Measurements from ENCODE around the gene PRRG2.
"Not testable (repeated sequence)": the region's sequence is repeated elsewhere in the genome, so short reads cannot be mapped to it uniquely, and the experiment has no call there.

The PRRG2 gene

DNA sequence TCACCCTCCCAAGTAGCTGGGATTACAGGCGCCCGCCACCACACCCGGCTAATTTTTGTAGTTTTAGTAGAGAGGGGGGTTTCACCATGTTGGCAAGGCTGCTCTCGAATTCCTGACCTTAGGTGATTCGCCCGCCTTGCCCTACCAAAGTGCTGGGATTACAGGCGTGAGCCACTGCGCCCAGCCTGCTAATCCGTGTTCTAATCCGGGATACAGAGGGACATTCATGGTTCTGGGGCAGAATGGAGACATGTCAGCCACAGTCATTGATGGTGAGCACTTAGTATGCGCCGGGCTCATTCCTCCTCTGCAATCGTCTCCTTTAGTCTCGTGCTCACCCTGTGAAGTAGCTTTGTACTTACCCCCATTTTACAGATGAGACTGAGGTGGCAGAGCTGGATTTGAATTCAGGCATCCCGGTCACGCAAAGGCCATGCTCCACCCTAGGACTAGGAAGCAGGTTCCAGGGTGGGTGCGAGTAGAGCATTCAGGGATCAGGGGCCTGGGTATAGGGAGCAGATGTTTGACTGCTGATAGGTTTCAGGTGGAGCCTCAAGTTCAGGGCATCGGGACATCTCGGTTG lies 50.6 kb downstream of the PRRG2 start:
- no peak for TF ChIP-seq SPI1 (IDR thresholded peaks at IDR 0.05; ENCODE audit: low read depth, low read length)
- TF ChIP-seq PAX5 (IDR thresholded peaks at IDR 0.05; ENCODE audit: insufficient read depth, low read length, severe bottlenecking): no peak
- TF ChIP-seq POU2F2 (IDR thresholded peaks at IDR 0.05; ENCODE audit: low read depth, low read length): no peak
- no peak for DNase-seq (ENCODE audit: insufficient read length, low spot score)
- no peak for FAIRE-seq

DNA sequence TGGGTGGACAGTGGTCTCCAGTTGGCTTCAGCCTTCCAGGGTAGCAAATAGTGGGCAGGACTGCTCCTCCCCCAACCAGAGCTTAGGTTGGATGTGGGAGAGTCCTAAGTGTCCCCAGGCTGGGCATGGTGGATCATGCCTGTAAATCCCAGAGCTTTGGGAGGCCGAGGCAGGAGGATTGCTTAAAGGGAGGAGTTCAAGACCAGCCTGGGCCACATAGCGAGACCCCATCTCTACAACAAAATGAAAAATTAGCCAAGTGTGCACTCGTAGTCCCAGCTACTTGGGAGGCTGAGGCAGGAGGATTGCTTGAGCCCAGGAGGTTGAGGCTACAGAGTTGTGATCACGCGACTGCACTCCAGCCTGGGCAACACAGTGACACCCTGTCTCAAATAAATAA lies 51.5 kb downstream of the PRRG2 start:
- FAIRE-seq (no peak), DNase-seq (ENCODE audit: insufficient read length, low spot score) (no peak)
- no peak for TF ChIP-seq POLR2AphosphoS5 (IDR thresholded peaks at IDR 0.05; ENCODE audit: low read depth, low read length)
- no peak for TF ChIP-seq TAF1 (IDR thresholded peaks at IDR 0.05; ENCODE audit: low read depth, low read length)
- no peak for TF ChIP-seq POU2F2 (IDR thresholded peaks at IDR 0.05; ENCODE audit: low read depth, low read length)
- TF ChIP-seq SPI1 (IDR thresholded peaks at IDR 0.05; ENCODE audit: low read depth, low read length): no peak
- TF ChIP-seq PAX5 (IDR thresholded peaks at IDR 0.05; ENCODE audit: insufficient read depth, low read length, severe bottlenecking): no peak
- TF ChIP-seq POLR2A (IDR thresholded peaks at IDR 0.05; ENCODE audit: low read depth, low read length): no peak

DNA sequence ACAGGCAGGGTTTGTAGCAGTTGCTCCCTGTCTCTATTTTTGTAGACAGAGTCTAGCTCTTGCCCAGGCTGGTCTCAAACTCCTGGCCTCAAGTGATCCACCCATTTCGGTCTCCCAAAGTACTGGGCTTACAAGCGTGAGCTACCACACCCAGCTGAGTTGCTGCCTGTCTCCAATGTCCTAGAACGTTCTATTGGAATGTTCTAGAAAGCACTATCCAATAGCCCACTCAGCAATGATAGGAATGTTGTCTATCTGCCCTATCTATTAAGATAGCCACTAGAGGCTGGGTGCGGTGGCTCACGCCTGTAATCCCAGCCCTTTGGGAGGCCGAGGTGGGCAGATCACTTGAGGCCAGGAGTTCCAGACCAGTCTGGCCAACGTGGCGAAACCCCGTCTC lies 52.2 kb downstream of the PRRG2 start:
- DNase-seq (ENCODE audit: insufficient read length, low spot score); FAIRE-seq: not testable (repeated sequence)

DNA sequence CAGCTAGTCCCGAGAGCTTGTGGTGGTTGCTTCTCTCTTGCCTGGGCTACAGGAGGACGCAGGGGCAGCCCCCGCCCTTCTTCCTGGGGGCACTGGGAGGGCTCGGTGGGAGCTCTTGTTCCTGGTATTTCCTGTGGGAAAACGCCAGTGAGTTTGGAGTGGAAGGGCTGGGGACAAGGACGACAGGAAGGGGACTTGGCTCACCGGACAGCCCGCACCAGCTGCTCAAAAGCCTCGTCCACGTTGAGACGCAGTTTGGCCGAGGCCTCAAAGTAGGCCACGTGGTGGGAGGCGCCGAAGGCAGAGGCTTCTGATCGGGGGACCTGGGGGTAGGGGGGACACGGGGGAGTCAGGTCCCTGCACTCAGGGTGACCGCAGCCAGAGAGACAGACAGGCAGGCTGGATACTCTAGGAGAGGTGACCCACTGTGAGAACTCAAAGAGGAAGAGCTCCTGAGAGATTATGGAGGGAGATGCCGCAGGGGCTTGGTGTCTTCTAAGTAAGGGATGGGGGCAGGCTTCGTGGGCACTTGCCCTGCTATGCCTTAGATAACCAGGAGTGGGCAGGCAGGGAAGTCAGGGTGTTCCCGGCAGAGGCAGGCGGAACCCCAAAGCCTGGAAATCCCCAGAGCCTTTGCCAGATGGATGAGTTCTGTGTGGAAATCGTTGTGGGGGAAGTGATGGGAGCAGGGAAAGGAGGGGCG lies 54.6 kb downstream of the PRRG2 start:
- TF ChIP-seq POLR2A (IDR thresholded peaks at IDR 0.05; ENCODE audit: low read depth, low read length): no peak
- no peak for FAIRE-seq
- no peak for DNase-seq (ENCODE audit: insufficient read length, low spot score)

DNA sequence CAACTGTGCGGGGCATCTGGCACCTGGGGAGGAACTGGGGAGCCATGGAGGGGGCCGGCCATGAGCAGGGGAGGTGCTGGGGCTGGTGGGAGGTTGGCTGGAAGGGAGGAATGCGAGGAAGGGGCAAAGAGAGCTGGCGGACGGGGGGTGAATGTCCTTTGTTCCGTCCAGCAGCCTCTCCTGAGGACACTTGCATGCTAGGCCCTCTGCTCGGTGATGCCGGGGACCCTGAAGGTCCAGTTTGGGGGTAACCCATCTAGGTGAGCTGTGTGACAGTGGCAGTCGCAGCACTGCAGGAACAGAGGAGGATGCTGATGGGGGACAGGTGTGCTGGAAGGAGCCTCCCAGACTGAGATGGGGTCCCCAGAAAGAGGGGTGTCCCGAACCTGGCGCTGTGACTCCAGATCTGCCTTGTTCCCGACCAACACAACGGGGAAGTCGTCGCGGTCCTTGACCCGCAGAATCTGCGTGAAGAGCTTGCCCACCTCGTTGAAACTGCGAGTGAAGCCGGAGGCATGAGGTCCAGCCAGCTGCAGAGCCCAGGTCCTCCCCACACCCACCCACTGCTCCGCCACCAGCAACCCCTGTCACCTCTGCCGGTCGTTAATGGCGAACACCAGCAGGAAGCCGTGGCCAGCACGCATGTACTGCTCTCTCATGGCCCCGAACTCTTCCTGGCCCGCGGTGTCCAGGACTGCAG lies 55.3 kb downstream of the PRRG2 start:
- no peak for DNase-seq (ENCODE audit: insufficient read length, low spot score)
- no peak for TF ChIP-seq SPI1 (IDR thresholded peaks at IDR 0.05; ENCODE audit: low read depth, low read length)
- FAIRE-seq: no peak

DNA sequence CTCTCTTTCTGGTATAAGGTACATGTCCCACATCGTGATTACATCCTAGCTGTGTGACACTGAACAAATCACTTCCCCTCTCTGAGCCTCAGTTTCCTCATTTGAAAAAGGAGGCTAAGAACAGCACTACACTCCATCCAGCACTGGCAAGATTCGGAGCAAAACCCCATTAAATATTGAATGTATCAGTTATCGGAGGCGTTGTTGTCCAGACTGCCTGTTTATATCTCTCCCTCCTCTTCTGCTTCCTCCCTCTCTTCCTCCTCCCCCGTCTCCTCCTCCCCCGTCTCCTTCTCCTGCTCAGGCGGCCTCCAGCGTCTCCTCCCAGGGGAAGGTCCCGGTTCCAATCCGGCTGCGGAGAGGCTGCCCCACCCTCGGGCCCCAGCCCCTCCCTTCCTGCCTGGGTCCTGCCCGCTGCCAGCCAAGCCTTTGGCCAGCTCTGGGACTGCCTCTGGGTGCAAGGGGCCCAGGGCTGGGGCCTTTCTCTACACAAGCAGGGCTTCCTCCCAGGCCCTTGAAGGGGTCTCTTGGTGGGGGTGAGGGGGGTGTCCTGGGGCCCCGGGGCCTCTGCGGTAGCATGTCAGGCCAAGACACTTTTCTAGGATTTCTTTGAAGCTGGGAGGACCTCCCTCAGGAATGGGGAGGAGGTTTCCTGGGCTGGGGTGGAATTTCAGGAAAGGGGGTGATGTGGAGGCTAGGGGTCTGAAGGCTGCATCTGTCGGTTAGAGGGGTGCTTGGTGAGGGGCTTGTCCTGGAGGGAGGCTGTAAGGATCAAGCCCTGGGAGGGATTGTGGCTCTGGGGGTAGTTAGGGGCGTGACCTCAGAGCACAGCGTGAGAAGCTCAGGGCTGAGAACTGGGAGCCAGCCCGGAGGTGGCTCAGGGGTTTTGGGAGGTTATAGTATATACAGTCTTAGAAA lies 57.0 kb downstream of the PRRG2 start:
- TF ChIP-seq POU2F2 (IDR thresholded peaks at IDR 0.05; ENCODE audit: low read depth, low read length) (no peak), PAX5 (IDR thresholded peaks at IDR 0.05; ENCODE audit: insufficient read depth, low read length, severe bottlenecking) (no peak), SPI1 (IDR thresholded peaks at IDR 0.05; ENCODE audit: low read depth, low read length) (no peak), TAF1 (IDR thresholded peaks at IDR 0.05; ENCODE audit: low read depth, low read length) (no peak), POLR2AphosphoS5 (IDR thresholded peaks at IDR 0.05; ENCODE audit: low read depth, low read length) (no peak), POLR2A (IDR thresholded peaks at IDR 0.05; ENCODE audit: low read depth, low read length) (no peak)
- DNase-seq (ENCODE audit: insufficient read length, low spot score) (no peak), FAIRE-seq (no peak)

DNA sequence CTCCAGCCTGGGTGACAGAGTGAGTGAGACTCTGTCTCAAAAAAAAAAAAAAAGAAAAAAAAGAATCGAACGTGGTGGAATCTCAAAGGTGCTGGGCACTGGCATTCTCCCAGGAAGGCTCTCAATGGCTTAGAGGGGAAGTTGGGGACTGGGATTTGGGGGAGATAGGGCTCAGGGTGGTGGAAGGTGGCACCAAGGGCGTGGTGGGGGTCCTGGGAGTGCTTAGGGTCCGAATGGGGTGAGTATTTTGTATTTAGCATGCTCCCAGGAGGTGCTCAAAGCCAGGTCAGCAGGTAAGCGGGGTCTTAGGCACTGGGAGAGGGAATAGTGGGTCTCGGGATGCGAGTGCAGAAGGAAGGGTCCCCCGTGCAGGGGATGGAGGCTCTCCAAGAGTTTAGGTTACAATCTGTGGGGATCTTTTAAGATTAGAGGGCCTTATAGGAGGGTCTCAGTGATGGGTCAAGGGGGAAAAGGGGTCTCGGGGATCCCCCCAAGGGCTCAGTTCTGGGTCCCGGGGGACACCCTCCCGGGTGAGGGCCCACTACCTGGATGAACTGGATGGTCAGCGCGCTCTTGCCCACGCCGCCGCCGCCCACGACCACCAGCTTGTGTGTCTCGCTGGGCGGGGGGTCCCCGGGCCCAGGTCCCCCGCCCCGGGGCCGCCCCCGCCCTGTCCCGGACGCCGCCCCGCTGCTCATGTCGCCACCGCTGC lies 58.4 kb downstream of the PRRG2 start:
- DNase-seq (ENCODE audit: insufficient read length, low spot score) (no peak), FAIRE-seq (no peak)
- no peak for TF ChIP-seq POLR2A (IDR thresholded peaks at IDR 0.05; ENCODE audit: low read depth, low read length)
- no peak for TF ChIP-seq TAF1 (IDR thresholded peaks at IDR 0.05; ENCODE audit: low read depth, low read length)
- TF ChIP-seq PAX5 (IDR thresholded peaks at IDR 0.05; ENCODE audit: insufficient read depth, low read length, severe bottlenecking): no peak
- TF ChIP-seq POLR2AphosphoS5 (IDR thresholded peaks at IDR 0.05; ENCODE audit: low read depth, low read length): no peak
- TF ChIP-seq SPI1 (IDR thresholded peaks at IDR 0.05; ENCODE audit: low read depth, low read length): no peak
- TF ChIP-seq POU2F2 (IDR thresholded peaks at IDR 0.05; ENCODE audit: low read depth, low read length): no peak

DNA sequence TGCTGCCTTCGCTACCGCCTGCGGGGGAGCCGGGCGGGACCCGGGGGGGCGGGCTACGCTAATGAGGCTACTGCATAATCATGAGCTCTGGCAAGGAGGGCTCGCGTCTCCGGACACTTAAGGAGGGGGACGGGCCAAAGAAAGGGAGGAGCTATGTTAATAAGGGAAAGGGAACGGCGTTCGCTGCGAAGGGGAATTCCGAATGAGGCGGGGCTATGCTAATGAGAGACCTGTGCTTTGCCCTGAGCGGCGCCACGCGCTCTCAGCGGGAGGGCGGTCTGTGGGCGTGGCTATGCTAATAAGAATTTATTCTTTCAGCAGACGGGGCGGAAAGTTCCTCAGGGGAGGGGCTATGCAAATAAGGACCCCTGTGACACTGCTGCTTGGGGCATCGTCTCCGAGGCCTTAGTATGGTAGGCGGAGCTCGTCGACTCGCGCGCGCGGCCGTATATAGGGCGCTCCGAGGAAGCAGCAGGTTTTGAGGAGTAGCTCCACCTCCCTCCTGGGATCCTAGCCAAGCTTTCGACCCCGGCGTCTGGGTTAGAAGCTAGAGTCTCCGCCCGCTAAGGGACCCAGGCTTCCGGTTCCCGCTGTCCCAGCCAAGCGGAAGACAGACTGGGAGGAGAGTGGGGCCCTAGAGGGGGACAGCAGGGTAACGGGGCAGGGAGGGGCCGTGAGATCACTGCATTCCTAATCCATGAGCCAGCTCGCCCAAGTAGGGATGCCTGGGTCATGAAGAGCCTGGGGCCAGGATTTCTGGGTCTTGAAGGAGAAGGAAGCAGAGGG lies 59.2 kb downstream of the PRRG2 start, which contains the start of gene RRAS:
RRAS (minus strand) TSS at position 31 of the 786 bp plus-strand sequence. CDS start 45 bp downstream, outside the sequence.
- DNase-seq (ENCODE audit: insufficient read length, low spot score) (peak; percentile 98), FAIRE-seq (peak; percentile 98)
- peak; percentile 85 for TF ChIP-seq POLR2AphosphoS5 (IDR thresholded peaks at IDR 0.05; ENCODE audit: low read depth, low read length)
- TF ChIP-seq SPI1 (IDR thresholded peaks at IDR 0.05; ENCODE audit: low read depth, low read length): no peak
- peak; percentile 84 for TF ChIP-seq POLR2A (IDR thresholded peaks at IDR 0.05; ENCODE audit: low read depth, low read length)
- TF ChIP-seq POU2F2 (IDR thresholded peaks at IDR 0.05; ENCODE audit: low read depth, low read length): peak; percentile 93
- TF ChIP-seq PAX5 (IDR thresholded peaks at IDR 0.05; ENCODE audit: insufficient read depth, low read length, severe bottlenecking): no peak
- peak; percentile 80; the same call in 1 of the 2 replicates for TF ChIP-seq TAF1 (IDR thresholded peaks at IDR 0.05; ENCODE audit: low read depth, low read length)

Data from GM12891 (cell line).